ENCODE measurements around the gene NYAP2.

NYAP2 gene

DNA sequence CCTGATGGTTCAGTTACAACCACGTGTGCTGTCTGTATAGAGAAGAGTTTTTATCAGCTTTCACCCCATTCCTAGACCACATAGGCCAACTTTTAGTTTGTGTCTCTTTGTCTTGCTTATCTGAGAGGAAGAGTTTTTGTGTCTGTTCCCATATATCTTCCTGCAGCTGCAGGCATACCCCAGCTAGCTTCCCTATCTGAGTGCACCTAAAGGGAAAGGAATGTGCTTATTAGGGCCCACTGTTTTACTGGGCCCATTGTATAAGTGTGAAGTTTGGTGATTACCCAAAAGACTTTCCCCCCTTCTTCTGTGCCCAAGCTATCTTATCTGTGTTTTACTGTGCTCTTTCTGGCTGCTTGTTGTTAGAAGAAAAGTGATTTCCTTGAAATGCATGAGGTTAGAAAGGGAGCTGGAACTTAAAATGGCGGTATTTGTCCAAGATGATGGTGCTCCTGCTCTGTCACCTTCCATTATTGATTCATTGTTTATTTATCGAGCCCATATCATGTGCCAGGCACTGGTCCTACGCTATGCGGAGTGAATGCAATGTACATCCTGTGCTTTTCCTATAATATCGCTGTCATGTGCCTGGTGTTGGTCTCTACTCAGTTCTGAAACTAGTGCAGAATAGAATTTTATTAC lies 57.2 kb downstream of the NYAP2 start:
- POLR2A ChIA-PET: no interaction called here
- CTCF ChIA-PET: no interaction called here

DNA sequence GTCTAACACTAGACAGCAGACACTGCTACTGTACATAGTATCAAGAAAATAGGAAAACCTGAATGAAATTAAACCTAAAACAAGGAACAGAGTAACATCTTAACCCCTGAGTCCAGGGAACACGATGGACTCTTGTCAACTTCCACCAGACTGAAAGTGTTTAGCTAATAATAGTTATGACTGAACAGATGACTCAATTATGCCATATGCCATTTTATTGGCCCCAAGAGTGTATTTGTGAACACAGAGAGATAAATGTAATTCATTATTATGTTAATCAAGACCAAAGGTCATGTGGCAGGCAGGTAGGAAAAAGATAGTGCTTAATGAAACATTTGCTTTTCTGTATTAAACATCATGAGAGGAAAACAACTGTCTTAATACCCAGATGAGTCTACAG lies 58.0 kb downstream of the NYAP2 start:
- ChIA-PET POLR2A (no interaction called here), CTCF (no interaction called here)
- TF ChIP-seq, protein P1, sequence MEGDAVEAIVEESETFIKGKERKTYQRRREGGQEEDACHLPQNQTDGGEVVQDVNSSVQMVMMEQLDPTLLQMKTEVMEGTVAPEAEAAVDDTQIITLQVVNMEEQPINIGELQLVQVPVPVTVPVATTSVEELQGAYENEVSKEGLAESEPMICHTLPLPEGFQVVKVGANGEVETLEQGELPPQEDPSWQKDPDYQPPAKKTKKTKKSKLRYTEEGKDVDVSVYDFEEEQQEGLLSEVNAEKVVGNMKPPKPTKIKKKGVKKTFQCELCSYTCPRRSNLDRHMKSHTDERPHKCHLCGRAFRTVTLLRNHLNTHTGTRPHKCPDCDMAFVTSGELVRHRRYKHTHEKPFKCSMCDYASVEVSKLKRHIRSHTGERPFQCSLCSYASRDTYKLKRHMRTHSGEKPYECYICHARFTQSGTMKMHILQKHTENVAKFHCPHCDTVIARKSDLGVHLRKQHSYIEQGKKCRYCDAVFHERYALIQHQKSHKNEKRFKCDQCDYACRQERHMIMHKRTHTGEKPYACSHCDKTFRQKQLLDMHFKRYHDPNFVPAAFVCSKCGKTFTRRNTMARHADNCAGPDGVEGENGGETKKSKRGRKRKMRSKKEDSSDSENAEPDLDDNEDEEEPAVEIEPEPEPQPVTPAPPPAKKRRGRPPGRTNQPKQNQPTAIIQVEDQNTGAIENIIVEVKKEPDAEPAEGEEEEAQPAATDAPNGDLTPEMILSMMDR (IDR thresholded peaks at IDR 0.05; ENCODE audit: insufficient read depth, low read length, missing control alignments): no peak
- no peak overlapping the region for H3K4me3 ChIP-seq (ENCODE audit: low read depth, low read length)
- DNase-seq (ENCODE audit: low read depth, low spot score): no peak

More for the DNA sequence above, 57.2 kb downstream of the NYAP2 start:
- no peak overlapping the region for H3K4me3 ChIP-seq (ENCODE audit: low read depth, low read length)
- DNase-seq (ENCODE audit: low read depth, low spot score): no peak
- TF ChIP-seq, protein P1 (IDR thresholded peaks at IDR 0.05; ENCODE audit: insufficient read depth, low read length, missing control alignments): no peak

DNA sequence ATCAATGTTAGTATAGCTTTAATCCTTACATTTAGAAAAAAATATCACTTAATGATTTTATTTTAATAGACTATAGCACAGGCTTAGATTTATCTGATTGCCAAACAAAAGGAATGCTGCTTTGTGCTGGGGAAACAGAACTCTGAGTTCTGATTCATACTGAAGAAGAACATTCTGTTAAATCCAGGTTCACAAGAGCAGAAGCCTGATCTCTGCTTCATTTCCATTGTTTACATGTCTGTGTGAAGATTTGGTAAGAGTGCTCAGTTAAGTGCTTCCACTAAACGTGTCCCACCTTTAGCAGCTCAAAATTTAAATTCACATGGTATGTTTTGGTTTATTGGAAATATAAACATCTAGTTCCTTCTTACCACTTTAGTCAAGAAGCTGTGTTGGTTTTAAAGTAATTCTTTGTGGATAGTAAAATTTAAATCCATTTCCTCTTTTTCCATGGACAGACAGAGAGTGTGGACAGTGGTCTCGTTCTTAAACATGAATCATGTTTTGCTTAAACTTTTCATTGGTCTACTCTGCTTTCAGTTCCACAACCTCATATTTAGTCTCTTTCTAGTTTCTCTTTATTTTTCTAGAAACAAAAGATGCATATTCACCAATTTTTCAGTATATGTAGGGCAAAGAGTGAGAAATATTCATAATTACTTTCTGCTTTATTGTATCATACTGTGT lies 59.1 kb downstream of the NYAP2 start:
- DNase-seq (ENCODE audit: low read depth, low spot score): no peak
- ChIA-PET CTCF (no interaction called here), POLR2A (no interaction called here)
- TF ChIP-seq, protein P1 (IDR thresholded peaks at IDR 0.05; ENCODE audit: insufficient read depth, low read length, missing control alignments): no peak
- no peak overlapping the region for H3K4me3 ChIP-seq (ENCODE audit: low read depth, low read length)

DNA sequence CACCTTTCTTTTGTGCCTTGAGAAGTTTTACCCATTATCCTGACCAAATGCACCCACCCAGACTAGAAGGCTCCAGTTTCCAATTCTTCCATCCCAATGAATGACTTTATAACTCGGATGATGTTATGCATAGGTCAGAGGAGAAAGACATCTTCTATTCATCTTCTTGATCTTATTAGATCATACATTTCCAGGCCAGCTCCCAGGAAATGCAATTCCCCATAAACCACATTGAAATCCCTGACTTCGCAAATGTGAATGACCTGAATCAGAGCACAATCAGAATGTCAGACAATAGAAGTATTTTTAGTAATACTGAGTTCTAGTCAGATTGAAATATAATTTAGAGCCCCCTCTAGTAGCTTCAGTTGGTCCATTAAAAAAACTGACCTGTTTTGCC lies 62.9 kb downstream of the NYAP2 start:
- H3K4me3 ChIP-seq (ENCODE audit: low read depth, low read length): no peak overlapping the region
- POLR2A ChIA-PET: no interaction called here
- DNase-seq (ENCODE audit: low read depth, low spot score): no peak
- TF ChIP-seq, protein P1 (IDR thresholded peaks at IDR 0.05; ENCODE audit: insufficient read depth, low read length, missing control alignments): no peak
- CTCF ChIA-PET: no interaction called here

DNA sequence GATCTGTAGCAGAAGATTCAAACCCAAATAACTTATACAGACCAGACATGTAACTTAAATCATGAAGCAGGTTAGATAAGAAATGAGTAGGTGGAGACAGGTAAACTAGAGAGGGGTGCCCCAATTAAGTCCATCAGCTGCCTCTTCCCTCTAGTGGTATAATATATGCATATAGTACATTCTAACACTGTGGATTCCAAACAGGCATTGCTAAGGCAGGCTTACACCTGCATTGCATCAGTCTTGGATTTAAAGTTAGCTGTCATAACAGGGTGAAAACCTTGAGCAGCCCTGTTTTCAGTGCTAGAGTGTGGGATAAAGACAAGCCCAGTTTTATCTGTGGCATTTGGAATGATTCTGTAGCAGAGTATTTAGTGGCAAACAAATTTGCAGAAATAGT lies 63.4 kb downstream of the NYAP2 start:
- DNase-seq (ENCODE audit: low read depth, low spot score): no peak
- H3K4me3 ChIP-seq (ENCODE audit: low read depth, low read length): no peak overlapping the region
- POLR2A ChIA-PET: no interaction called here
- TF ChIP-seq, protein P1 (IDR thresholded peaks at IDR 0.05; ENCODE audit: insufficient read depth, low read length, missing control alignments): no peak
- CTCF ChIA-PET: no interaction called here

DNA sequence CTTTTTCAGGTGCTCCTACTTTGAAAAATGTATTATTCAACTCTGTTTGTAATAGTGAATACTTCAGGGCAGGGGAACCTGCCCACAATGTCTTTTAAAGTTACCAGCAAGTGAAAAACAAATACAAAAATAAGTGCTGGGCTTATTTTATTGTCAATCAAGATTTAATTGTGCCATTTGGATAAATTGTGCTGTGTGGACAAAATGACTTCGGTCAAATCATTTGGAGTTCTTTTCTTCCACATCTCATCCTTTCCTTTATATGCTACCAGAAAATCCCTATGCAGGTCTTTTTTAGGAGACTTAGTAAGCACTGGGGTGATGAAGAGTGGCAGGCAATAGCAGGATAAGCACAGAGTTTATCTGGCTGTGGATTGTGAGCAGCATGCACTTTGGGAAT lies 63.9 kb downstream of the NYAP2 start:
- TF ChIP-seq, protein P1 (IDR thresholded peaks at IDR 0.05; ENCODE audit: insufficient read depth, low read length, missing control alignments): no peak
- H3K4me3 ChIP-seq (ENCODE audit: low read depth, low read length): no peak overlapping the region
- no peak for DNase-seq (ENCODE audit: low read depth, low spot score)
- POLR2A ChIA-PET: no interaction called here
- CTCF ChIA-PET: no interaction called here
